B cell (primary cell): ENCODE data around the gene PREX1. TPM values are rescaled to one million over a fixed set of nuclear protein-coding genes. Genes with fewer than 3 reads are reported as not detected.

Source experiments
- ATAC-seq: fragments of 200-7000 bp; cut with Tn5 transposase; one replicate; pipeline ENCODE4 v1.10.0; 2021; ENCODE audit warnings: low read depth, mild to moderate bottlenecking, moderate number of reproducible peaks, moderate library complexity
- CTCF ChIA-PET: fragments of 350-600 bp; sonication (Branson Sonifier 250); formaldehyde crosslinking; loops from one replicate; lab custom pipeline; 2021; ENCODE audit warnings: antibody characterized with exemption, inconsistent platforms; lab: Charles Lee
- POLR2A ChIA-PET: fragments of 350-600 bp; sonication (Branson Sonifier 250); formaldehyde crosslinking; loops from one replicate; lab custom pipeline; 2021; ENCODE audit warnings: antibody characterized with exemption; lab: Charles Lee
- DNase-seq: peaks from one replicate; pipeline ENCODE4 v3.0.0; 2013
- H2AFZ ChIP-seq: 2 replicates; pipeline ENCODE4 v1.6.1; 2012; ENCODE audit warnings: mild to moderate bottlenecking, low read depth, low read length; ENCODE audit not compliant: insufficient read depth, poor library complexity, severe bottlenecking
- H3K27ac ChIP-seq, 2 donors: 1 replicate in 1 of 2; 2 replicates in 1 of 2; pipeline ENCODE4 v1.5.1; 2012 to 2013; ENCODE audit warnings: low read length in 2 of 2, mild to moderate bottlenecking in 2 of 2, moderate library complexity in 1 of 2
- H3K27me3 ChIP-seq, 4 experiments: fragments of 200-600 bp in 1 of 4; sonication (generic) in 1 of 4; replicated peaks in 1 of 4; 1 replicate in 2 of 4; 2 replicates in 2 of 4; pipeline versions ENCODE4 v1.6.1 to v1.7.0; 2013 to 2016; ENCODE audit warnings: low read length in 3 of 4, mild to moderate bottlenecking in 2 of 4, mixed read lengths in 1 of 4, moderate library complexity in 1 of 4; ENCODE audit not compliant: insufficient read depth in 4 of 4, control insufficient read depth in 3 of 4; ENCODE audit errors: control extremely low read depth in 1 of 4
- H3K36me3 ChIP-seq, 2 experiments: replicated peaks in 1 of 2; 1 replicate in 1 of 2; 2 replicates in 1 of 2; pipeline versions ENCODE4 v1.6.1 to v1.7.1; 2013; ENCODE audit warnings: low read length in 1 of 2; ENCODE audit not compliant: insufficient read depth in 2 of 2, control insufficient read depth in 1 of 2; ENCODE audit errors: control extremely low read depth in 1 of 2, extremely low read depth in 1 of 2
- H3K4me1 ChIP-seq, 2 donors: fragments of 200-600 bp in 1 of 2; sonication (generic) in 1 of 2; 1 replicate in 1 of 2; 2 replicates in 1 of 2; pipeline versions ENCODE4 v1.5.1 to v1.6.1; 2013 to 2017; ENCODE audit warnings: low read length in 2 of 2; ENCODE audit not compliant: control insufficient read depth in 2 of 2, insufficient read depth in 2 of 2
- H3K4me2 ChIP-seq: replicated peaks from 2 replicates; pipeline ENCODE3; 2012; ENCODE audit warnings: mild to moderate bottlenecking, low read depth, low read length; ENCODE audit not compliant: poor library complexity, severe bottlenecking
- H3K4me3 ChIP-seq, 5 experiments: fragments of 200-600 bp in 1 of 5; sonication (generic) in 1 of 5; 1 replicate in 3 of 5; 2 replicates in 2 of 5; pipeline versions ENCODE4 v1.5.1 to v1.7.0; 2011 to 2016; ENCODE audit warnings: low read length in 4 of 5, mild to moderate bottlenecking in 4 of 5, low read depth in 2 of 5, control low read depth in 1 of 5, moderate library complexity in 1 of 5; ENCODE audit not compliant: insufficient read depth in 1 of 5; ENCODE audit errors: control extremely low read depth in 1 of 5, extremely low read depth in 1 of 5
- H3K79me2 ChIP-seq: fragments of 200-600 bp; sonication (generic); one replicate; pipeline ENCODE4 v1.6.0; 2016; ENCODE audit warnings: low read length; ENCODE audit not compliant: control insufficient read depth, insufficient read depth
- H3K9ac ChIP-seq: fragments of 200-600 bp; sonication (generic); 2 replicates; pipeline ENCODE4 v1.6.1; 2017; ENCODE audit warnings: mild to moderate bottlenecking, low read length, moderate library complexity
- H3K9me3 ChIP-seq, 3 donors: one replicate each; pipeline versions ENCODE4 v1.6.1 to v1.7.1; 2013; ENCODE audit warnings: low read length in 2 of 3; ENCODE audit not compliant: control insufficient read depth in 2 of 3, insufficient read depth in 1 of 3; ENCODE audit errors: control extremely low read depth in 1 of 3
- H4K20me1 ChIP-seq: 2 replicates; pipeline ENCODE4 v1.6.0; 2012; ENCODE audit warnings: mild to moderate bottlenecking, low read length; ENCODE audit not compliant: insufficient read depth, control insufficient read depth, poor library complexity, severe bottlenecking
- H3K27ac Mint-ChIP-seq: one replicate; pipeline ENCODE4 v1.8.0; 2021; ENCODE audit warnings: mixed read lengths
- H3K27me3 Mint-ChIP-seq: one replicate; pipeline ENCODE4 v1.8.0; 2021; ENCODE audit warnings: mixed read lengths
- H3K4me1 Mint-ChIP-seq: one replicate; pipeline ENCODE4 v1.8.0; 2021; ENCODE audit warnings: mixed read lengths
- H3K4me3 Mint-ChIP-seq: one replicate; pipeline ENCODE4 v1.8.0; 2021; ENCODE audit warnings: mixed read lengths
- H3K9me3 Mint-ChIP-seq: one replicate; pipeline ENCODE4 v1.8.0; 2022; ENCODE audit warnings: mixed read lengths; ENCODE audit not compliant: insufficient read depth
- EZH2 ChIP-seq: IDR thresholded peaks from 2 replicates; pipeline ENCODE4 v1.6.1; 2012; ENCODE audit warnings: borderline replicate concordance, low read depth, mild to moderate bottlenecking, moderate library complexity, low read length; ENCODE audit not compliant: insufficient read depth, poor library complexity, severe bottlenecking
- WGBS: methylation state at CpG from one replicate; pipeline ENCODE4 v1.1.5; 2013; ENCODE audit warnings: missing lambda C conversion rate; ENCODE audit not compliant: insufficient coverage; 5-methylcytosine and 5-hydroxymethylcytosine counted together
- intact Hi-C: fragments of 100-400 bp; cut with micrococcal nuclease; formaldehyde crosslinking; loops from one replicate; pipeline ENCODE4 v1.10.0; 2022
- polyA plus RNA-seq: library from polyadenylated mRNA; depleted of rRNA; stranded (reverse); fragments of >200 nt; gene quantifications from 2 replicates; pipeline ENCODE4 v1.2.3, GENCODE V29; 2012
- total RNA-seq, 2 donors: library from RNA; stranded (reverse); fragments of 120-200 nt in 1 of 2; gene quantifications; 1 replicate in 1 of 2; 2 replicates in 1 of 2; pipeline versions ENCODE4 v1.2.3 to v1.2.4, GENCODE V29; 2013 to 2022
- TF ChIP-seq, protein P1 (sequence below): fragments of 200-600 bp; IDR thresholded peaks from one replicate; pipeline ENCODE4 v1.8.0; 2022; ENCODE audit warnings: antibody characterized with exemption, mild to moderate bottlenecking

The PREX1 gene
- total and polyA plus RNA-seq, 2 donors (not counting 1 experiment from before 2014, with no cell fraction given), result 79.1 to 99.4 TPM

- Histone ChIP-seq H2AFZ (no peak overlapping the region), H3K79me2 (no peaks in the 10 kb centered on the region), H3K9me3 (no peaks in the 10 kb centered on the region), H3K27ac (no peak overlapping the region), H3K36me3 (peaks cover 0 to 96% of the 10 kb centered on the region in 2 experiments), H4K20me1 (peaks cover 30% of the 10 kb centered on the region), H3K4me3 (no peak overlapping the region), H3K27me3 (no peaks in the 10 kb centered on the region), H3K9ac (no peak overlapping the region), H3K4me2 (no peak overlapping the region), H3K4me1 (no peaks in the 10 kb centered on the region)
- ChIA-PET CTCF (interaction anchor here (1.0 to 1.4 kb wide), 2 partner anchors 9 to 256 kb away, joined by 3 to 5 read pairs; no protein-coding TSS in a partner anchor), POLR2A (interaction anchor here (0.6 kb wide), 1 partner anchor 266 kb away, joined by 3 read pairs; no protein-coding TSS in a partner anchor)
- intact Hi-C loops, result no loop called here
- no peaks in the 10 kb centered on the region for H3K4me1 Mint-ChIP-seq
- peak overlapping the region; percentile 5 for H3K27ac Mint-ChIP-seq
- H3K27me3 Mint-ChIP-seq, result no peaks in the 10 kb centered on the region
- no peaks in the 10 kb centered on the region for H3K9me3 Mint-ChIP-seq
- no peak for ATAC-seq
- no peak for DNase-seq
- TF ChIP-seq, protein P1, sequence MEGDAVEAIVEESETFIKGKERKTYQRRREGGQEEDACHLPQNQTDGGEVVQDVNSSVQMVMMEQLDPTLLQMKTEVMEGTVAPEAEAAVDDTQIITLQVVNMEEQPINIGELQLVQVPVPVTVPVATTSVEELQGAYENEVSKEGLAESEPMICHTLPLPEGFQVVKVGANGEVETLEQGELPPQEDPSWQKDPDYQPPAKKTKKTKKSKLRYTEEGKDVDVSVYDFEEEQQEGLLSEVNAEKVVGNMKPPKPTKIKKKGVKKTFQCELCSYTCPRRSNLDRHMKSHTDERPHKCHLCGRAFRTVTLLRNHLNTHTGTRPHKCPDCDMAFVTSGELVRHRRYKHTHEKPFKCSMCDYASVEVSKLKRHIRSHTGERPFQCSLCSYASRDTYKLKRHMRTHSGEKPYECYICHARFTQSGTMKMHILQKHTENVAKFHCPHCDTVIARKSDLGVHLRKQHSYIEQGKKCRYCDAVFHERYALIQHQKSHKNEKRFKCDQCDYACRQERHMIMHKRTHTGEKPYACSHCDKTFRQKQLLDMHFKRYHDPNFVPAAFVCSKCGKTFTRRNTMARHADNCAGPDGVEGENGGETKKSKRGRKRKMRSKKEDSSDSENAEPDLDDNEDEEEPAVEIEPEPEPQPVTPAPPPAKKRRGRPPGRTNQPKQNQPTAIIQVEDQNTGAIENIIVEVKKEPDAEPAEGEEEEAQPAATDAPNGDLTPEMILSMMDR, result no peak
- TF ChIP-seq EZH2, result no peak
- WGBS, result 94% methylated on average over 2 of the region's 9 CpGs
- H3K4me3 Mint-ChIP-seq, result no peak overlapping the region
These were observed 179.2 kb downstream of the PREX1 start for GRCh38 chr20:48648482-48649051.

GRCh38 chr20:48647858-48648257 is 179.9 kb downstream of the PREX1 start:
- Histone ChIP-seq H3K9me3 (no peaks in the 10 kb centered on the region), H3K4me3 (no peak overlapping the region), H3K4me2 (no peak overlapping the region), H3K27me3 (no peaks in the 10 kb centered on the region), H2AFZ (no peak overlapping the region), H3K9ac (no peak overlapping the region), H3K36me3 (peaks cover 0 to 93% of the 10 kb centered on the region in 2 experiments), H3K27ac (no peak overlapping the region), H4K20me1 (peaks cover 28% of the 10 kb centered on the region), H3K4me1 (no peaks in the 10 kb centered on the region), H3K79me2 (no peaks in the 10 kb centered on the region)
- Mint-ChIP-seq H3K9me3 (no peaks in the 10 kb centered on the region), H3K27me3 (no peaks in the 10 kb centered on the region), H3K27ac (no peak overlapping the region), H3K4me1 (no peaks in the 10 kb centered on the region), H3K4me3 (no peak overlapping the region)
- TF ChIP-seq, protein P1, result no peak
- no peak for TF ChIP-seq EZH2
- ATAC-seq (no peak), DNase-seq (no peak)
- intact Hi-C loops, result no loop called here
- CTCF ChIA-PET, result interaction anchor here (1.0 to 1.4 kb wide), 2 partner anchors 10 to 257 kb away, joined by 3 to 5 read pairs; no protein-coding TSS in a partner anchor
- POLR2A ChIA-PET, result no interaction called here
- WGBS, result 95% methylated on average over 3 of the region's 5 CpGs
